Uterus (tissue), 4 donors: Measurements from ENCODE around the gene EIF2S3B. TPM values are rescaled to one million over a fixed set of nuclear protein-coding genes. Genes with fewer than 3 reads are reported as not detected.
"Not testable (repeated sequence)": the region's sequence is repeated elsewhere in the genome, so short reads cannot be mapped to it uniquely, and the experiment has no call there.

Experiments used
- DNase-seq, 2 donors: peaks; one replicate each; pipeline ENCODE4 v3.0.0-alpha.2; 2019 to 2020
- H3K27ac ChIP-seq, 2 donors: fragments of 200-600 bp; sonication (generic); 1 replicate in 1 of 2; 2 replicates in 1 of 2; pipeline ENCODE4 v1.5.1; 2016 to 2018
- H3K27me3 ChIP-seq, 2 donors: fragments of 200-600 bp; sonication (generic); one replicate each; pipeline ENCODE4 v1.5.1; 2018 to 2019; ENCODE audit warnings: control low read depth in 1 of 2
- H3K36me3 ChIP-seq, 2 donors: fragments of 200-600 bp; sonication (generic); one replicate each; pipeline ENCODE4 v1.5.1; 2019; ENCODE audit warnings: control low read depth in 1 of 2
- H3K4me1 ChIP-seq, 2 donors: fragments of 200-600 bp; sonication (generic); one replicate each; pipeline ENCODE4 v1.5.1; 2018 to 2019; ENCODE audit warnings: control low read depth in 1 of 2
- H3K4me3 ChIP-seq, 2 donors: fragments of 200-600 bp; sonication (generic); 1 replicate in 1 of 2; 2 replicates in 1 of 2; pipeline ENCODE4 v1.5.1; 2018 to 2019; ENCODE audit warnings: mild to moderate bottlenecking in 1 of 2
- H3K9me3 ChIP-seq, 2 donors: fragments of 200-600 bp; sonication (generic); one replicate each; pipeline ENCODE4 v1.5.1; 2019; ENCODE audit warnings: control low read depth in 1 of 2
- POLR2A ChIP-seq, 2 donors: fragments of 450-650 bp; IDR thresholded peaks; one replicate each; pipeline ENCODE4 v1.6.1; 2016; ENCODE audit warnings: antibody characterized with exemption in 2 of 2, mild to moderate bottlenecking in 1 of 2, moderate library complexity in 1 of 2
- intact Hi-C: fragments of 100-400 bp; cut with DNase I; formaldehyde crosslinking; loops from one replicate; pipeline ENCODE4 v1.15.1; 2023; ENCODE audit warnings: low total_unique reads
- total RNA-seq, 4 donors: library from RNA; depleted of rRNA in 3 of 4; stranded (reverse); fragments of >200 nt in 3 of 4; gene quantifications; one replicate each; pipeline versions ENCODE4 v1.1.0 to v1.2.4, GENCODE V29; 2014 to 2023
- TF ChIP-seq, protein P1 (sequence below), 4 experiments: fragments of 200-600 bp in 2 of 4; fragments of 450-650 bp in 2 of 4; sonication (generic) in 2 of 4; IDR thresholded peaks; one replicate each; pipeline ENCODE4 v1.5.1; 2016 to 2019; ENCODE audit warnings: antibody characterized with exemption in 4 of 4, mild to moderate bottlenecking in 2 of 4, moderate library complexity in 1 of 4
- donor health status: DM: yes; HTN: yes; CAD: no.

The EIF2S3B gene
- 1 to 10 TPM in 2 of 4 donors, under 1 TPM in 2; 0.29 to 1.6 (median 0.80) TPM for total RNA-seq

DNA sequence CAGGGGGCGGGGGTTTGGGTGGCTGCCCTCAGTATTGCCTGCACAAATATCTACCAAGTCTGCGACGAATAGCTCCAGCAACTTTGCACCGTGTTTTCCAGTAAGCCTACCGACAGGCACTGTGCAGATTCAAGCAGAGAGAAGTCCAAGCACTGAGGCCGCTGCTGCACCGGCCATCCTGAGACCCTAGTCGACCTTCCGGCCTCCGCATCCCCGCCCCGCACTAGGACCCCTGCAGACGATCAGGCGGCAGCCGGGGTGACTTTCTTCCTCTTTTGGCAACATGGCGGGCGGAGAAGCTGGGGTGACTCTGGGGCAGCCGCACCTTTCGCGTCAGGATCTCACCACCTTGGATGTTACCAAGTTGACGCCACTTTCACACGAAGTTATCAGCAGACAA lies at the start of gene EIF2S3B:
Gene EIF2S3B (plus strand): TSS at position 271 of the 400 bp plus-strand sequence. CDS start 13 bp downstream, at position 284.
- Histone ChIP-seq H3K9me3 (no peaks in the 10 kb centered on the region), H3K4me3 (no peak within 1 kb of the TSS), H3K4me1 (no peaks in the 10 kb centered on the region), H3K27ac (no peak within 1 kb of the TSS), H3K36me3 (no peaks in the 10 kb centered on the region), H3K27me3 (peaks cover 0 to 3% of the 10 kb centered on the region in 2 donors)
- TF ChIP-seq, protein P1, sequence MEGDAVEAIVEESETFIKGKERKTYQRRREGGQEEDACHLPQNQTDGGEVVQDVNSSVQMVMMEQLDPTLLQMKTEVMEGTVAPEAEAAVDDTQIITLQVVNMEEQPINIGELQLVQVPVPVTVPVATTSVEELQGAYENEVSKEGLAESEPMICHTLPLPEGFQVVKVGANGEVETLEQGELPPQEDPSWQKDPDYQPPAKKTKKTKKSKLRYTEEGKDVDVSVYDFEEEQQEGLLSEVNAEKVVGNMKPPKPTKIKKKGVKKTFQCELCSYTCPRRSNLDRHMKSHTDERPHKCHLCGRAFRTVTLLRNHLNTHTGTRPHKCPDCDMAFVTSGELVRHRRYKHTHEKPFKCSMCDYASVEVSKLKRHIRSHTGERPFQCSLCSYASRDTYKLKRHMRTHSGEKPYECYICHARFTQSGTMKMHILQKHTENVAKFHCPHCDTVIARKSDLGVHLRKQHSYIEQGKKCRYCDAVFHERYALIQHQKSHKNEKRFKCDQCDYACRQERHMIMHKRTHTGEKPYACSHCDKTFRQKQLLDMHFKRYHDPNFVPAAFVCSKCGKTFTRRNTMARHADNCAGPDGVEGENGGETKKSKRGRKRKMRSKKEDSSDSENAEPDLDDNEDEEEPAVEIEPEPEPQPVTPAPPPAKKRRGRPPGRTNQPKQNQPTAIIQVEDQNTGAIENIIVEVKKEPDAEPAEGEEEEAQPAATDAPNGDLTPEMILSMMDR (IDR thresholded peaks at IDR 0.05): no peak
- TF ChIP-seq POLR2A (IDR thresholded peaks at IDR 0.05): no peak
- intact Hi-C loops: no loop called here
- no peak for DNase-seq

- Histone ChIP-seq H3K9me3 (no peaks in the 10 kb centered on the region), H3K4me1 (no peaks in the 10 kb centered on the region), H3K36me3 (no peaks in the 10 kb centered on the region), H3K4me3 (no peak overlapping the region), H3K27ac (no peak overlapping the region), H3K27me3 (no peaks in the 10 kb centered on the region)
- intact Hi-C loops: no loop called here
- TF ChIP-seq POLR2A (IDR thresholded peaks at IDR 0.05): no peak
- TF ChIP-seq, protein P1 (IDR thresholded peaks at IDR 0.05): no peak
- DNase-seq: no peak
Observed at GRCh38 chr12:10456856-10457255, 48.8 kb upstream of the EIF2S3B start.

GRCh38 chr12:10457760-10458159 lies 47.9 kb upstream of the EIF2S3B start:
- no peaks in the 10 kb centered on the region for H3K27me3 ChIP-seq
- no peak for TF ChIP-seq POLR2A (IDR thresholded peaks at IDR 0.05)
- TF ChIP-seq, protein P1 (IDR thresholded peaks at IDR 0.05): no peak
- H3K36me3 ChIP-seq: no peaks in the 10 kb centered on the region
- no peak overlapping the region for H3K4me3 ChIP-seq
- intact Hi-C loops: no loop called here
- H3K4me1 ChIP-seq: no peaks in the 10 kb centered on the region
- no peak overlapping the region for H3K27ac ChIP-seq
- DNase-seq: no peak
- H3K9me3 ChIP-seq: no peaks in the 10 kb centered on the region

DNA sequence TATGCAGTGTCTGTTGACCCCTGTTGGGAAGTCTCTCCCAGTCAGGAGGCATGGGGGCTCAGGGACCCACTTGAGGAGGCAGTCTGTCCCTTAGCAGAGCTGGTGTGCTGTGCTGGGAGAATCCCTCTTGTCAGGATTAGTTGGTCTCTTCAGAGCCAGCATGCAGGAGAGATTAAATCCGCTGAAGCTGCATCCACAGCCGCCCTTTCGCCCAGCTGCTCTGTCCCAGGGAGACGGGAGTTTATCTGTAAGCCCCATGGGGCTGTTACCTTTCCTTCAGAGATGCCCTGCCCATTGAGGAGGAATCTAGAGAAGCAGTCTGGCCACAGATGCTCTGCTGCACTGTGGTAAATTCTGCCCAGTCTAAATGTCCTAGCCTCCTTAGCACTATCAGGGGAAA lies 39.4 kb upstream of the EIF2S3B start:
- intact Hi-C loops: no loop called here

GRCh38 chr12:10469701-10470100 lies 36.0 kb upstream of the EIF2S3B start:
- Histone ChIP-seq H3K9me3 (no peaks in the 10 kb centered on the region), H3K36me3 (no peaks in the 10 kb centered on the region), H3K27me3 (no peaks in the 10 kb centered on the region), H3K4me3 (no peak overlapping the region), H3K4me1 (no peaks in the 10 kb centered on the region), H3K27ac (no peak overlapping the region)
- TF ChIP-seq POLR2A (IDR thresholded peaks at IDR 0.05): no peak
- TF ChIP-seq, protein P1 (IDR thresholded peaks at IDR 0.05): no peak
- DNase-seq: no peak
- intact Hi-C loops: no loop called here

More for the DNA sequence above, 39.4 kb upstream of the EIF2S3B start:
- no peak for TF ChIP-seq POLR2A (IDR thresholded peaks at IDR 0.05)
- TF ChIP-seq, protein P1 (IDR thresholded peaks at IDR 0.05): no peak
- Histone ChIP-seq H3K4me1 (no peaks in the 10 kb centered on the region), H3K27ac (no peak overlapping the region), H3K36me3 (no peaks in the 10 kb centered on the region), H3K9me3 (no peaks in the 10 kb centered on the region), H3K4me3 (no peak overlapping the region), H3K27me3 (no peaks in the 10 kb centered on the region)
- no peak for DNase-seq

GRCh38 chr12:10472808-10473207 lies 32.9 kb upstream of the EIF2S3B start:
- H3K4me3 ChIP-seq, H3K36me3 ChIP-seq, DNase-seq, intact Hi-C loops, H3K4me1 ChIP-seq, H3K9me3 ChIP-seq, H3K27ac ChIP-seq, H3K27me3 ChIP-seq: not testable (repeated sequence)

GRCh38 chr12:10481901-10482300 lies 23.8 kb upstream of the EIF2S3B start:
- H3K27me3 ChIP-seq, DNase-seq, H3K4me3 ChIP-seq, H3K27ac ChIP-seq, H3K4me1 ChIP-seq, intact Hi-C loops, H3K36me3 ChIP-seq, H3K9me3 ChIP-seq: not testable (repeated sequence)

DNA sequence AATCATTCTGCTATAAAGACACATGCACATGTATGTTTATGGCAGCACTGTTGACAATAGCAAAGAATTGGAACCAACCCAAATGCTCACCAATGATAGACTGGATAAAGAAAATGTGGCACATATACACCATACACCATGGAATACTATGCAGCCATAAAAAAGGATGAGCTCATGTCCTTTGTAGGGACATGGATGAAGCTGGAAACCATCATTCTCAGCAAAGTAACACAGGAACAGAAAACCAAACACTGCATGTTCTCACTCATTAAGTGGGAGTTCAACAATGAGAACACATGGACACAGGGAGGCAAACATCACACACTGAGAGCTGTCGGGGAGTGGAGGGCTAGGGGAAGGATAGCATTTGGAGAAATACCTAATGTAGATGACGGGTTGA lies 18.4 kb upstream of the EIF2S3B start:
- H3K9me3 ChIP-seq, H3K4me3 ChIP-seq, H3K27ac ChIP-seq, H3K36me3 ChIP-seq, H3K27me3 ChIP-seq, H3K4me1 ChIP-seq, intact Hi-C loops, DNase-seq: not testable (repeated sequence)
